PC-9 (cell line): ENCODE results near the gene PDE10A. TPM values are rescaled to one million over a fixed set of nuclear protein-coding genes. Genes with fewer than 3 reads are reported as not detected.

Experiments used
- BruUV-seq: library from RNA; stranded (reverse); fragments of 400-500 nt; replicated peaks from 2 replicates; lab custom pipeline; 2021; lab: Mats Ljungman, UMichigan
- CTCF ChIA-PET: fragments of 300-600 bp; sonication (Branson Sonifier 250); formaldehyde crosslinking; loops from one replicate; lab custom pipeline; 2022; ENCODE audit warnings: antibody characterized with exemption; lab: Charles Lee
- POLR2A ChIA-PET: fragments of 300-600 bp; sonication (Branson Sonifier 250); formaldehyde crosslinking; loops from one replicate; lab custom pipeline; 2022; ENCODE audit warnings: antibody characterized with exemption; ENCODE audit not compliant: unreplicated experiment; lab: Charles Lee
- DNase-seq, 2 experiments: peaks; one replicate each; pipeline versions ENCODE4 v3.0.0 to v3.0.0-alpha.2; 2015 to 2022; ENCODE audit warnings: mixed read lengths in 1 of 2
- H2AFZ ChIP-seq: fragments of 200-600 bp; sonication (generic); 2 replicates; pipeline ENCODE4 v1.8.1; 2017; ENCODE audit warnings: antibody characterized with exemption
- H3F3A ChIP-seq: fragments of 200-600 bp; sonication (generic); 2 replicates; pipeline ENCODE4 v1.8.1; 2017; ENCODE audit warnings: antibody characterized with exemption, mild to moderate bottlenecking, low read depth; ENCODE audit not compliant: insufficient read depth
- H3K27ac ChIP-seq: fragments of 200-600 bp; sonication (generic); 2 replicates; pipeline ENCODE4 v1.6.1; 2016; ENCODE audit warnings: mixed run types
- H3K27me3 ChIP-seq: fragments of 200-600 bp; sonication (generic); 2 replicates; pipeline ENCODE4 v1.6.1; 2016; ENCODE audit warnings: low read depth, mixed run types; ENCODE audit not compliant: insufficient read depth
- H3K36me3 ChIP-seq: fragments of 200-600 bp; sonication (generic); 2 replicates; pipeline ENCODE4 v1.6.1; 2016; ENCODE audit warnings: low read depth, mixed run types
- H3K4me1 ChIP-seq: fragments of 200-600 bp; sonication (generic); replicated peaks from 2 replicates; pipeline ENCODE4 v1.6.1; 2016; ENCODE audit warnings: mixed run types; ENCODE audit not compliant: insufficient read depth
- H3K4me2 ChIP-seq: fragments of 200-600 bp; sonication (generic); 2 replicates; pipeline ENCODE4 v1.6.1; 2017; ENCODE audit warnings: mixed run types
- H3K4me3 ChIP-seq: fragments of 200-600 bp; sonication (generic); 2 replicates; pipeline ENCODE4 v1.6.1; 2016; ENCODE audit warnings: mixed run types
- H3K79me2 ChIP-seq: fragments of 200-600 bp; sonication (generic); 2 replicates; pipeline ENCODE4 v1.6.1; 2017; ENCODE audit warnings: low read depth, mixed run types
- H3K9me2 ChIP-seq: fragments of 200-600 bp; sonication (generic); 2 replicates; pipeline ENCODE4 v1.8.1; 2017; ENCODE audit warnings: mild to moderate bottlenecking; ENCODE audit not compliant: insufficient read depth
- H3K9me3 ChIP-seq: fragments of 200-600 bp; sonication (generic); 2 replicates; pipeline ENCODE4 v1.8.1; 2016; ENCODE audit warnings: low read depth; ENCODE audit not compliant: insufficient read depth
- H4K20me1 ChIP-seq: fragments of 200-600 bp; sonication (generic); 2 replicates; pipeline ENCODE4 v1.8.1; 2017; ENCODE audit not compliant: insufficient read depth
- EZH2 ChIP-seq: fragments of 200-600 bp; sonication (generic); IDR thresholded peaks from 2 replicates; pipeline ENCODE4 v1.8.0; 2017; ENCODE audit warnings: antibody characterized with exemption, low read depth
- intact Hi-C: fragments of 100-400 bp; cut with micrococcal nuclease; formaldehyde crosslinking; loops from one replicate; pipeline ENCODE4 v1.10.0; 2022; ENCODE audit not compliant: unreplicated experiment
- total RNA-seq: library from RNA; stranded (reverse); gene quantifications from 2 replicates; pipeline ENCODE4 v1.2.3, GENCODE V29; 2021
- TF ChIP-seq, protein P1 (sequence below): fragments of 200-600 bp; sonication (generic); conservative IDR thresholded peaks from 2 replicates; pipeline ENCODE4 v1.6.1; 2017; ENCODE audit warnings: mixed run types, antibody characterized with exemption, mild to moderate bottlenecking, moderate library complexity

Gene PDE10A
- total RNA-seq, 1 experiment from 2014 or later: not detected

DNA sequence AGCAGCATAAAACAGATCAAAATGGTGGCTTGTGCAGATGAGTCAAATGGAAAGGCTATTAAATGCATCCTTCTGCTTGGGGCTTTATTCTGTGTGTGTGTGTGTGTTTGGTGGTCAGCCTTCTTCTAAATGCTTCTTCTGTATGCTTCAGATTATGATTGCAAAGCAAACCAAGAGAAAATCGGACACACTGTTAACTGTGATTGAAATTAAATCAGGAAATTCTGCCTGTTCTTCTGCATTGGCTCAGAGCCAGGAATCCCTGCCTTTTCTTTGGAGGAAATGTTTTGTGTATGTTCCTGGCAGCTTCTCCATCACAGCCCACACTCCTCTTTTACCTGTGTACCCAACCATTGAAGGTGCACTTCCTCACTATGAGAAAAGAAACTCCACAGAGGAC lies 22.3 kb upstream of the PDE10A start:
- TF ChIP-seq, protein P1, sequence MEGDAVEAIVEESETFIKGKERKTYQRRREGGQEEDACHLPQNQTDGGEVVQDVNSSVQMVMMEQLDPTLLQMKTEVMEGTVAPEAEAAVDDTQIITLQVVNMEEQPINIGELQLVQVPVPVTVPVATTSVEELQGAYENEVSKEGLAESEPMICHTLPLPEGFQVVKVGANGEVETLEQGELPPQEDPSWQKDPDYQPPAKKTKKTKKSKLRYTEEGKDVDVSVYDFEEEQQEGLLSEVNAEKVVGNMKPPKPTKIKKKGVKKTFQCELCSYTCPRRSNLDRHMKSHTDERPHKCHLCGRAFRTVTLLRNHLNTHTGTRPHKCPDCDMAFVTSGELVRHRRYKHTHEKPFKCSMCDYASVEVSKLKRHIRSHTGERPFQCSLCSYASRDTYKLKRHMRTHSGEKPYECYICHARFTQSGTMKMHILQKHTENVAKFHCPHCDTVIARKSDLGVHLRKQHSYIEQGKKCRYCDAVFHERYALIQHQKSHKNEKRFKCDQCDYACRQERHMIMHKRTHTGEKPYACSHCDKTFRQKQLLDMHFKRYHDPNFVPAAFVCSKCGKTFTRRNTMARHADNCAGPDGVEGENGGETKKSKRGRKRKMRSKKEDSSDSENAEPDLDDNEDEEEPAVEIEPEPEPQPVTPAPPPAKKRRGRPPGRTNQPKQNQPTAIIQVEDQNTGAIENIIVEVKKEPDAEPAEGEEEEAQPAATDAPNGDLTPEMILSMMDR: no peak
- no peak for TF ChIP-seq EZH2
- BruUV-seq: no TSS peak
- no peak overlapping the region for H2AFZ ChIP-seq

GRCh38 chr6:165684333-165684732 lies 21.3 kb upstream of the PDE10A start:
- no peaks in the 10 kb centered on the region for H3K9me3 ChIP-seq
- no peak for TF ChIP-seq EZH2
- TF ChIP-seq, protein P1: no peak
- H3K4me3 ChIP-seq: no peak overlapping the region
- no peaks in the 10 kb centered on the region for H3K36me3 ChIP-seq
- H2AFZ ChIP-seq: no peak overlapping the region
- H3F3A ChIP-seq: no peaks in the 10 kb centered on the region
- BruUV-seq: no TSS peak
- H3K4me2 ChIP-seq: no peak overlapping the region
- DNase-seq: no peak
- intact Hi-C loops: no loop called here
- POLR2A ChIA-PET: no interaction called here
- no peak overlapping the region for H3K27ac ChIP-seq
- no peaks in the 10 kb centered on the region for H4K20me1 ChIP-seq
- peaks cover 48% of the 10 kb centered on the region; the same call in 1 of the 2 replicates for H3K27me3 ChIP-seq
- CTCF ChIA-PET: no interaction called here
- no peaks in the 10 kb centered on the region for H3K79me2 ChIP-seq
- no peaks in the 10 kb centered on the region for H3K9me2 ChIP-seq
- H3K4me1 ChIP-seq: no peaks in the 10 kb centered on the region

More for the DNA sequence above, 22.3 kb upstream of the PDE10A start:
- ChIA-PET POLR2A (no interaction called here), CTCF (no interaction called here)
- DNase-seq: no peak
- no peak overlapping the region for H3K27ac ChIP-seq
- no peaks in the 10 kb centered on the region for H3K9me2 ChIP-seq
- H3K4me3 ChIP-seq: no peak overlapping the region
- no peaks in the 10 kb centered on the region for H3F3A ChIP-seq
- no peaks in the 10 kb centered on the region for H3K36me3 ChIP-seq
- H3K4me1 ChIP-seq: no peaks in the 10 kb centered on the region
- H3K79me2 ChIP-seq: no peaks in the 10 kb centered on the region
- peaks cover 39% of the 10 kb centered on the region; the same call in 1 of the 2 replicates for H3K27me3 ChIP-seq
- H4K20me1 ChIP-seq: no peaks in the 10 kb centered on the region
- no peaks in the 10 kb centered on the region for H3K9me3 ChIP-seq
- intact Hi-C loops: no loop called here
- no peak overlapping the region for H3K4me2 ChIP-seq

GRCh38 chr6:165680975-165681374 lies 17.9 kb upstream of the PDE10A start:
- no peaks in the 10 kb centered on the region for H3K9me3 ChIP-seq
- no peak overlapping the region for H2AFZ ChIP-seq
- no peak overlapping the region for H3K4me2 ChIP-seq
- intact Hi-C loops: no loop called here
- no peaks in the 10 kb centered on the region for H3K36me3 ChIP-seq
- H3K27me3 ChIP-seq: peaks cover 39% of the 10 kb centered on the region; the same call in 1 of the 2 replicates
- DNase-seq: no peak
- no peak for TF ChIP-seq EZH2
- TF ChIP-seq, protein P1: no peak
- no peaks in the 10 kb centered on the region for H3K4me1 ChIP-seq
- no peak overlapping the region for H3K27ac ChIP-seq
- no peak overlapping the region for H3K4me3 ChIP-seq
- POLR2A ChIA-PET: no interaction called here
- H3F3A ChIP-seq: no peaks in the 10 kb centered on the region
- no peaks in the 10 kb centered on the region for H3K9me2 ChIP-seq
- BruUV-seq: no TSS peak
- H4K20me1 ChIP-seq: no peaks in the 10 kb centered on the region
- CTCF ChIA-PET: no interaction called here
- H3K79me2 ChIP-seq: no peaks in the 10 kb centered on the region
